Testis (tissue), 3 donors: Measurements from ENCODE around the gene ZNF804A. TPM values are rescaled to one million over a fixed set of nuclear protein-coding genes. Genes with fewer than 3 reads are reported as not detected.
"Not testable (repeated sequence)": the region's sequence is repeated elsewhere in the genome, so short reads cannot be mapped to it uniquely, and the experiment has no call there.

ENCODE experiments used
- DNase-seq: peaks from one replicate; pipeline ENCODE4 v3.0.0-alpha.2; 2019
- H3K27ac ChIP-seq, 2 donors: fragments of 200-600 bp; sonication (generic); one replicate each; pipeline ENCODE4 v1.5.1; 2019
- H3K27me3 ChIP-seq: fragments of 200-600 bp; sonication (generic); one replicate; pipeline ENCODE4 v1.5.1; 2019
- H3K36me3 ChIP-seq: fragments of 200-600 bp; sonication (generic); one replicate; pipeline ENCODE4 v1.5.1; 2017; ENCODE audit warnings: low read depth; ENCODE audit errors: missing control alignments
- H3K4me1 ChIP-seq: fragments of 200-600 bp; sonication (generic); one replicate; pipeline ENCODE4 v1.5.1; 2019
- H3K4me3 ChIP-seq, 2 donors: fragments of 200-600 bp; sonication (generic); one replicate each; pipeline ENCODE4 v1.5.1; 2017 to 2019
- H3K9me3 ChIP-seq: fragments of 200-600 bp; sonication (generic); one replicate; pipeline ENCODE4 v1.5.1; 2017
- POLR2A ChIP-seq: fragments of 450-650 bp; IDR thresholded peaks from one replicate; pipeline ENCODE4 v1.6.1; 2017; ENCODE audit warnings: antibody characterized with exemption, mild to moderate bottlenecking, moderate library complexity
- WGBS, 2 donors: methylation state at CpG; one replicate each; pipeline ENCODE4 v1.1.5; 2018; 5-methylcytosine and 5-hydroxymethylcytosine counted together
- intact Hi-C: fragments of 100-400 bp; cut with DNase I; formaldehyde crosslinking; loops from one replicate; pipeline ENCODE4 v1.15.1; 2023; ENCODE audit warnings: low total_unique reads
- polyA plus RNA-seq: library from polyadenylated mRNA; stranded (reverse); fragments of 350-450 nt; fragmentation: Illumina TruSeq; extraction: RNeasy Lipid Tissue Mini Kit (QIAGEN cat#74804); gene quantifications from one replicate; pipeline ENCODE4 v1.2.3, GENCODE V29; 2014; ENCODE audit warnings: low read depth, low replicate concordance; ENCODE audit not compliant: insufficient read depth
- total RNA-seq, 2 donors: library from RNA; depleted of rRNA; stranded (reverse); fragments of >200 nt; gene quantifications; one replicate each; pipeline ENCODE4 v1.2.3, GENCODE V29; 2016
- TF ChIP-seq, protein P1 (sequence below), 3 experiments: fragments of 450-650 bp in 2 of 3; fragments of 200-600 bp in 1 of 3; sonication (generic) in 1 of 3; IDR thresholded peaks; one replicate each; pipeline ENCODE4 v1.5.1; 2016 to 2019; ENCODE audit warnings: antibody characterized with exemption in 3 of 3, mild to moderate bottlenecking in 2 of 3, moderate library complexity in 1 of 3

The ZNF804A gene
- total and polyA plus RNA-seq, 3 donors from 2014 or later: 0.50 to 0.63 TPM; not detected in 1

DNA sequence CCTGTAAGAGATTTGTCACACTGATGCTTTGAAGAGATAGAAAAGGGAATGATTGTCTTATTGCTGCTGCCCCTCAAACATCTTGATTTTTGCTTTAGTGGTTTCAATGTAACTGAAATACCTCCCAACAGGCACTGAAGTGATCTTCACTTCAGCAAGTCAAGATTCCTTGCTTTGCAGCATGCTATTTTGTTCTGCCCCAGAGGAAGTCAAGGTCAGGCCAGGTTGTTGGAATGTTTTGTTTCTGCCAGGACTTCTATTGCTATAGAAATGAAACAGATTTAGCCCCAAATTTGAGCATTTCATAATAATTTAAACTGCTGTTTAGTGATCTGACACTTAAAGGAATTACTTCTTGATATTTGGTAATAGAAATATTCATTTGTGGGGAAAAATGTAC, 277.6 kb downstream of the ZNF804A start:
- DNase-seq: peak; percentile 58
- H3K27ac ChIP-seq: no peak overlapping the region
- TF ChIP-seq, protein P1, sequence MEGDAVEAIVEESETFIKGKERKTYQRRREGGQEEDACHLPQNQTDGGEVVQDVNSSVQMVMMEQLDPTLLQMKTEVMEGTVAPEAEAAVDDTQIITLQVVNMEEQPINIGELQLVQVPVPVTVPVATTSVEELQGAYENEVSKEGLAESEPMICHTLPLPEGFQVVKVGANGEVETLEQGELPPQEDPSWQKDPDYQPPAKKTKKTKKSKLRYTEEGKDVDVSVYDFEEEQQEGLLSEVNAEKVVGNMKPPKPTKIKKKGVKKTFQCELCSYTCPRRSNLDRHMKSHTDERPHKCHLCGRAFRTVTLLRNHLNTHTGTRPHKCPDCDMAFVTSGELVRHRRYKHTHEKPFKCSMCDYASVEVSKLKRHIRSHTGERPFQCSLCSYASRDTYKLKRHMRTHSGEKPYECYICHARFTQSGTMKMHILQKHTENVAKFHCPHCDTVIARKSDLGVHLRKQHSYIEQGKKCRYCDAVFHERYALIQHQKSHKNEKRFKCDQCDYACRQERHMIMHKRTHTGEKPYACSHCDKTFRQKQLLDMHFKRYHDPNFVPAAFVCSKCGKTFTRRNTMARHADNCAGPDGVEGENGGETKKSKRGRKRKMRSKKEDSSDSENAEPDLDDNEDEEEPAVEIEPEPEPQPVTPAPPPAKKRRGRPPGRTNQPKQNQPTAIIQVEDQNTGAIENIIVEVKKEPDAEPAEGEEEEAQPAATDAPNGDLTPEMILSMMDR (IDR thresholded peaks at IDR 0.05): no peak
- no peak for TF ChIP-seq POLR2A
- H3K9me3 ChIP-seq: no peaks in the 10 kb centered on the region
- H3K36me3 ChIP-seq: no peaks in the 10 kb centered on the region
- no peaks in the 10 kb centered on the region for H3K4me1 ChIP-seq
- no peak overlapping the region for H3K4me3 ChIP-seq
- intact Hi-C loops: no loop called here
- H3K27me3 ChIP-seq: no peaks in the 10 kb centered on the region

DNA sequence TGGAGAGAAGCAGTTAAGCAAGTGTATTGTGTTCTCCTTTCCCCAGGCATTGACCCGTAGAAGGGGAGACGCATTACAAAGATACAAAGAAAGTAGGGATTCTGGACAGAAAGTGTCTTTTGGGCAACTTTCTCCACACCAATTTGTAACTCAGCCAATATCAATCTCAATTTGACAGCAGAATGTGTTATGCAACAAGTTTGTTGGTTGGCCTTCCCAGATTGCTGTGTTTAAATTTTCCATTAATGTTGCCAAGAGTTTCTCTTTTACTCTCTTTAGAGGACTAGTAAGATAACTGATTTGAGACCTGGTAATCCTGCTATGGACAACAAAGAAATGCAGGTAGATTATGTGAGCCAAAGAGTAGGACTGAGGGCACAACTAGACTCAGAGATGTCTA, 279.6 kb downstream of the ZNF804A start:
- WGBS, 2 donors: 71 to 72% methylated on average over 2 of the region's 2 CpGs
- Histone ChIP-seq H3K4me1 (no peaks in the 10 kb centered on the region), H3K27ac (no peak overlapping the region), H3K36me3 (no peaks in the 10 kb centered on the region), H3K27me3 (no peaks in the 10 kb centered on the region), H3K4me3 (no peak overlapping the region), H3K9me3 (no peaks in the 10 kb centered on the region)
- DNase-seq: no peak
- intact Hi-C loops: no loop called here
- TF ChIP-seq, protein P1 (IDR thresholded peaks at IDR 0.05): no peak
- TF ChIP-seq POLR2A: no peak

DNA sequence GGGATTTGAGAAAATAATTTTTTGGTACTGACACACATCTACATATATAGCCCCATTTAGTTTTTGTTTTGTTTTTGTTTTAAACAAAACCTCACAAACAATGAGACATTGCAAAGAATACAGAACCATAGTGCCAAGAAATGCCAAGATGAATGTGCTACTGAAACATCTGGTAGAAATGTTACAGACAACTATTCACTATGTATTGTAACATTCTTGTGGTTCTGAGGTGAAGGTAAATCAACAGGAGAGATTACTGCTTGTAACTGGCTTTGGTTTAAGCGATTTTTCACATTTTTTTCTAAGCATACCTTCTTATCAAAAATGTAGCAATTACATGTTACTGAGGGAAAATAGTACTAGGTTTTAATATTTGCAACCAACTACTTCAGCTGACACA, 281.3 kb downstream of the ZNF804A start:
- WGBS, 2 donors: 52 to 61% methylated on average over 1 of the region's 1 CpG
- no peaks in the 10 kb centered on the region for H3K4me1 ChIP-seq
- no peak overlapping the region for H3K4me3 ChIP-seq
- H3K27ac ChIP-seq: no peak overlapping the region
- H3K36me3 ChIP-seq: no peaks in the 10 kb centered on the region
- H3K27me3 ChIP-seq: no peaks in the 10 kb centered on the region
- intact Hi-C loops: no loop called here
- H3K9me3 ChIP-seq: no peaks in the 10 kb centered on the region
- DNase-seq: no peak
- no peak for TF ChIP-seq POLR2A
- TF ChIP-seq, protein P1 (IDR thresholded peaks at IDR 0.05): no peak

DNA sequence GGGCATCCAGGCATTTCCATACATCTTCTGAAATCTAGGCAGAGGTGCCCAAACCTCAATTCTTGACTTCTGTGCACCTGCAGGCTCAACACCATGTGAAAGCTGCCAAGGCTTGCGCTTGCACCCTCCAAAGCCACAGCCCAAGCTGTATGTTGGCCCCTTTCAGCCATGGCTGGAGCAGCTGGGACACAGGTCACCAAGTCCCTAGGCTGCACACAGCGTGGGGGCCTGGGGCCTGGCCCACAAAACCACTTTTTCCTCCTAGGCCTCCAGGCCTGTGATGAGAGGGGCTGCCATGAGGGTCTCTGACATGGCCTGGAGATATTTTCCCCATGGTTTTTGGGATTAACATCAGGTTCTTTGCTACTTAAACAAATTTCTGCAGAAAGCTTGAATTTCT, 288.3 kb downstream of the ZNF804A start:
- intact Hi-C loops: not testable (repeated sequence)

DNA sequence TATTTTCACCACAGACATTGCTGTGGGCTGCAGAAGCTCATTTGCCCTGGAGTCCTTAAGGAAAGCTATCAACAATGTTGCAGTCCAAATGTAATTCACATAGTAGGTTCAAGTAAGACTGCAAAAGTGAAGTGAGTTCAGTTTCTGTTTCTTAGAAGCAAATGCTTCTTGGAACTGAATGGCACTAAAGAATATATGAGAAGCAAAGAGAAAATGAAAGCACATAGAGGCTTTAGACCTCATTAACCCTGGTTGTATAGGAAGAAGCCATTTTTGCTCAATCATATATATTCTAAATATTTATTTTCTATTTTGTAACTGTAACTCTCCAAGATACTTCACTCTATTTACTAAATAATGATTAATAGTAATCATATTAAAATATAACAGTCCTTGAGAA, 292.0 kb downstream of the ZNF804A start:
- Histone ChIP-seq H3K36me3 (no peaks in the 10 kb centered on the region), H3K27ac (no peak overlapping the region), H3K4me3 (no peak overlapping the region), H3K4me1 (no peaks in the 10 kb centered on the region), H3K27me3 (no peaks in the 10 kb centered on the region), H3K9me3 (no peaks in the 10 kb centered on the region)
- DNase-seq: no peak
- TF ChIP-seq POLR2A: no peak
- TF ChIP-seq, protein P1 (IDR thresholded peaks at IDR 0.05): no peak
- intact Hi-C loops: no loop called here

More for the DNA sequence above, 288.3 kb downstream of the ZNF804A start:
- not testable (repeated sequence) for H3K36me3 ChIP-seq, H3K4me1 ChIP-seq, H3K27me3 ChIP-seq, DNase-seq, H3K27ac ChIP-seq, H3K9me3 ChIP-seq, H3K4me3 ChIP-seq
- WGBS, 2 donors: 100% methylated on average over 2 of the region's 2 CpGs; no CpG with 5 or more reads in 1 of the 2 donors
